ENCODE data around the gene PGM5.

DNA sequence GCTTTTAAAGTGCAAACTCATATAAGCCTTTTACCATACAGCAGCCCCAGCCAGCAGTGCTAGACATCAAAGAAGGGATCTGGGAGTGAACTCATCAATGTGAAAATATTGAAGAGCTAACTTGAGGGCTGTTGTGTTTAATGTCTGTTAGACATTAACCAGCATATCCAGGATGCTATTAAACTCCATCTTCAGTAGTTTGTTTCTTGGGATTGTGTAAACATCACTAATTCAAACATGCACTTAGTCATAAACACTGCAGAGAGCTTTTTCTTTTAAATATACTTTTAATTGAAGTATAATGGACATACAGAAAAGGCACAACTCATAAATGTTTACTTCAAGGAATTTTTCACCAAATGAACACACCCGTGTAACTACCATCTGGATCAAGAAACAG is 102.5 kb downstream of the PGM5 start:
- TF ChIP-seq, protein P1, sequence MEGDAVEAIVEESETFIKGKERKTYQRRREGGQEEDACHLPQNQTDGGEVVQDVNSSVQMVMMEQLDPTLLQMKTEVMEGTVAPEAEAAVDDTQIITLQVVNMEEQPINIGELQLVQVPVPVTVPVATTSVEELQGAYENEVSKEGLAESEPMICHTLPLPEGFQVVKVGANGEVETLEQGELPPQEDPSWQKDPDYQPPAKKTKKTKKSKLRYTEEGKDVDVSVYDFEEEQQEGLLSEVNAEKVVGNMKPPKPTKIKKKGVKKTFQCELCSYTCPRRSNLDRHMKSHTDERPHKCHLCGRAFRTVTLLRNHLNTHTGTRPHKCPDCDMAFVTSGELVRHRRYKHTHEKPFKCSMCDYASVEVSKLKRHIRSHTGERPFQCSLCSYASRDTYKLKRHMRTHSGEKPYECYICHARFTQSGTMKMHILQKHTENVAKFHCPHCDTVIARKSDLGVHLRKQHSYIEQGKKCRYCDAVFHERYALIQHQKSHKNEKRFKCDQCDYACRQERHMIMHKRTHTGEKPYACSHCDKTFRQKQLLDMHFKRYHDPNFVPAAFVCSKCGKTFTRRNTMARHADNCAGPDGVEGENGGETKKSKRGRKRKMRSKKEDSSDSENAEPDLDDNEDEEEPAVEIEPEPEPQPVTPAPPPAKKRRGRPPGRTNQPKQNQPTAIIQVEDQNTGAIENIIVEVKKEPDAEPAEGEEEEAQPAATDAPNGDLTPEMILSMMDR (IDR thresholded peaks at IDR 0.05), result no peak
- TF ChIP-seq EP300 (IDR thresholded peaks at IDR 0.05), result no peak

All from gastroesophageal sphincter (tissue), 3 donors.